ENCODE results near the gene ZFP62. TPM values are rescaled to one million over a fixed set of nuclear protein-coding genes. Genes with fewer than 3 reads are reported as not detected.

The ZFP62 gene
- total RNA-seq, 1 experiment from 2014 or later: 30.7 TPM

DNA sequence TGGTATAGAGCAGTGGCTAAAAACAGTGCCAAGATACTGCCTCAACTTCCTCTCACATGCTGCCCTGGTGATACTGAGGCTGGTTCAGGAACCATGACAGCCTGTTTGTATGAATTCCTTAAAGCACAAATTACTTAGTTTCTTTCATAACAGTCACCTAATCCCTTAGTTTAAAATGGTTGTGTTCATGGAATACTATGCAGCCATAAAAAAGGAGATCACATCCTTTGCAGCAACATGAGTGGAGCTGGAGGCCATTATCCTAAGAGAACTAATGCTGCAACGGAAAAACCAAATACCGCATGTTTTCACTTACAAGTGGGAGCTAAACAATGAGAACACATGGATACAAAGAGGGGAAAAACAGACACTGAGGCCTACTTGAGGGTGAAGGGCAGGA is 21.8 kb downstream of the ZFP62 start:
- RAD21 ChIA-PET (ENCODE audit: low non-redundant PET in 1 of 2, low total read pairs in 2 of 2, uncharacterized antibody in 2 of 2, unreplicated experiment in 2 of 2): no interaction called here
- BruUV-seq (replicated peaks): no TSS peak
- peaks cover 2 to 6% of the 10 kb centered on the region in 2 experiments; a peak in 1 of 4 replicates for H3K36me3 ChIP-seq (ENCODE audit: control insufficient read depth in 1 of 2, insufficient read depth in 2 of 2, low read length in 2 of 2)
- no peaks in the 10 kb centered on the region for H3K9me2 ChIP-seq (ENCODE audit: insufficient read depth)
- CTCF ChIA-PET: no interaction called here
- H2AFZ ChIP-seq (ENCODE audit: low read depth, low read length, poor library complexity, severe bottlenecking): no peak overlapping the region
- no peak overlapping the region for H3K9ac ChIP-seq (ENCODE audit: low read length)
- H3K79me2 ChIP-seq (ENCODE audit: insufficient read depth, low read length): no peaks in the 10 kb centered on the region
- H3K27ac ChIP-seq (ENCODE audit: low read depth, low read length): no peak overlapping the region
- no peak for DNase-seq (ENCODE audit: low read depth, low spot score)
- H3K4me1 ChIP-seq (ENCODE audit: control insufficient read depth in 1 of 2, insufficient read depth in 2 of 2, low read length in 2 of 2): no peaks in the 10 kb centered on the region
- TF ChIP-seq, protein P1, sequence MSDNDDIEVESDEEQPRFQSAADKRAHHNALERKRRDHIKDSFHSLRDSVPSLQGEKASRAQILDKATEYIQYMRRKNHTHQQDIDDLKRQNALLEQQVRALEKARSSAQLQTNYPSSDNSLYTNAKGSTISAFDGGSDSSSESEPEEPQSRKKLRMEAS (IDR thresholded peaks at IDR 0.05): no peak
- TF ChIP-seq CBX3 (IDR thresholded peaks at IDR 0.05; ENCODE audit: low read depth) (no peak), SIN3A (IDR thresholded peaks at IDR 0.05; ENCODE audit: low read depth) (no peak), FOSL1 (IDR thresholded peaks at IDR 0.05; ENCODE audit: low read depth) (no peak), EZH2 (IDR thresholded peaks at IDR 0.05) (no peak), SP1 (IDR thresholded peaks at IDR 0.05; ENCODE audit: low read depth) (no peak), POLR2AphosphoS5 (IDR thresholded peaks at IDR 0.05; ENCODE audit: low read depth, low read length) (no peak), SRF (IDR thresholded peaks at IDR 0.05; ENCODE audit: low read depth) (no peak), EGR1 (IDR thresholded peaks at IDR 0.05; ENCODE audit: low read depth) (no peak), CEBPB (IDR thresholded peaks at IDR 0.05; ENCODE audit: low read depth) (no peak), ZFX (IDR thresholded peaks at IDR 0.05) (no peak), JUND (IDR thresholded peaks at IDR 0.05) (no peak), ELF1 (IDR thresholded peaks at IDR 0.05; ENCODE audit: borderline replicate concordance, low read depth) (no peak), POLR2A (IDR thresholded peaks at IDR 0.05; ENCODE audit: borderline replicate concordance, extremely low read depth, insufficient read depth, insufficient read length) (no peak), YY1 (IDR thresholded peaks at IDR 0.05; ENCODE audit: extremely low read depth, insufficient replicate concordance, low read depth, low read length) (no peak), TCF7L2 (IDR thresholded peaks at IDR 0.05; ENCODE audit: borderline replicate concordance, extremely low read depth, insufficient read depth, insufficient read length) (no peak), EZH2phosphoT487 (IDR thresholded peaks at IDR 0.05; ENCODE audit: borderline replicate concordance) (no peak)
- TF ChIP-seq, protein P2, sequence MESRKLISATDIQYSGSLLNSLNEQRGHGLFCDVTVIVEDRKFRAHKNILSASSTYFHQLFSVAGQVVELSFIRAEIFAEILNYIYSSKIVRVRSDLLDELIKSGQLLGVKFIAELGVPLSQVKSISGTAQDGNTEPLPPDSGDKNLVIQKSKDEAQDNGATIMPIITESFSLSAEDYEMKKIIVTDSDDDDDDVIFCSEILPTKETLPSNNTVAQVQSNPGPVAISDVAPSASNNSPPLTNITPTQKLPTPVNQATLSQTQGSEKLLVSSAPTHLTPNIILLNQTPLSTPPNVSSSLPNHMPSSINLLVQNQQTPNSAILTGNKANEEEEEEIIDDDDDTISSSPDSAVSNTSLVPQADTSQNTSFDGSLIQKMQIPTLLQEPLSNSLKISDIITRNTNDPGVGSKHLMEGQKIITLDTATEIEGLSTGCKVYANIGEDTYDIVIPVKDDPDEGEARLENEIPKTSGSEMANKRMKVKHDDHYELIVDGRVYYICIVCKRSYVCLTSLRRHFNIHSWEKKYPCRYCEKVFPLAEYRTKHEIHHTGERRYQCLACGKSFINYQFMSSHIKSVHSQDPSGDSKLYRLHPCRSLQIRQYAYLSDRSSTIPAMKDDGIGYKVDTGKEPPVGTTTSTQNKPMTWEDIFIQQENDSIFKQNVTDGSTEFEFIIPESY (IDR thresholded peaks at IDR 0.05; ENCODE audit: extremely low read depth, insufficient replicate concordance, low read length): no peak
- TF ChIP-seq, protein P3, sequence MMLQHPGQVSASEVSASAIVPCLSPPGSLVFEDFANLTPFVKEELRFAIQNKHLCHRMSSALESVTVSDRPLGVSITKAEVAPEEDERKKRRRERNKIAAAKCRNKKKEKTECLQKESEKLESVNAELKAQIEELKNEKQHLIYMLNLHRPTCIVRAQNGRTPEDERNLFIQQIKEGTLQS (IDR thresholded peaks at IDR 0.05): no peak
- TF ChIP-seq, protein P4, sequence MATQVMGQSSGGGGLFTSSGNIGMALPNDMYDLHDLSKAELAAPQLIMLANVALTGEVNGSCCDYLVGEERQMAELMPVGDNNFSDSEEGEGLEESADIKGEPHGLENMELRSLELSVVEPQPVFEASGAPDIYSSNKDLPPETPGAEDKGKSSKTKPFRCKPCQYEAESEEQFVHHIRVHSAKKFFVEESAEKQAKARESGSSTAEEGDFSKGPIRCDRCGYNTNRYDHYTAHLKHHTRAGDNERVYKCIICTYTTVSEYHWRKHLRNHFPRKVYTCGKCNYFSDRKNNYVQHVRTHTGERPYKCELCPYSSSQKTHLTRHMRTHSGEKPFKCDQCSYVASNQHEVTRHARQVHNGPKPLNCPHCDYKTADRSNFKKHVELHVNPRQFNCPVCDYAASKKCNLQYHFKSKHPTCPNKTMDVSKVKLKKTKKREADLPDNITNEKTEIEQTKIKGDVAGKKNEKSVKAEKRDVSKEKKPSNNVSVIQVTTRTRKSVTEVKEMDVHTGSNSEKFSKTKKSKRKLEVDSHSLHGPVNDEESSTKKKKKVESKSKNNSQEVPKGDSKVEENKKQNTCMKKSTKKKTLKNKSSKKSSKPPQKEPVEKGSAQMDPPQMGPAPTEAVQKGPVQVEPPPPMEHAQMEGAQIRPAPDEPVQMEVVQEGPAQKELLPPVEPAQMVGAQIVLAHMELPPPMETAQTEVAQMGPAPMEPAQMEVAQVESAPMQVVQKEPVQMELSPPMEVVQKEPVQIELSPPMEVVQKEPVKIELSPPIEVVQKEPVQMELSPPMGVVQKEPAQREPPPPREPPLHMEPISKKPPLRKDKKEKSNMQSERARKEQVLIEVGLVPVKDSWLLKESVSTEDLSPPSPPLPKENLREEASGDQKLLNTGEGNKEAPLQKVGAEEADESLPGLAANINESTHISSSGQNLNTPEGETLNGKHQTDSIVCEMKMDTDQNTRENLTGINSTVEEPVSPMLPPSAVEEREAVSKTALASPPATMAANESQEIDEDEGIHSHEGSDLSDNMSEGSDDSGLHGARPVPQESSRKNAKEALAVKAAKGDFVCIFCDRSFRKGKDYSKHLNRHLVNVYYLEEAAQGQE (IDR thresholded peaks at IDR 0.05; ENCODE audit: low read depth): no peak
- no peak for ATAC-seq
- no peak overlapping the region for H3K4me2 ChIP-seq (ENCODE audit: low read length)
- no peaks in the 10 kb centered on the region for H3K9me3 ChIP-seq (ENCODE audit: control insufficient read depth in 1 of 2, insufficient read depth in 1 of 2, low read depth in 1 of 2, low read length in 2 of 2)
- POLR2A ChIA-PET: no interaction called here
- H3K27me3 ChIP-seq (ENCODE audit: insufficient read depth, low read length): no peaks in the 10 kb centered on the region
- no peak overlapping the region for H3K4me3 ChIP-seq (replicated peaks in 1 of 2; ENCODE audit: low read depth in 1 of 2, low read length in 2 of 2)
- H4K20me1 ChIP-seq (ENCODE audit: insufficient read depth): no peaks in the 10 kb centered on the region
- intact Hi-C loops (cut with micrococcal nuclease): no loop called here
